ENCODE data around the gene CERS6.

Gene CERS6

DNA sequence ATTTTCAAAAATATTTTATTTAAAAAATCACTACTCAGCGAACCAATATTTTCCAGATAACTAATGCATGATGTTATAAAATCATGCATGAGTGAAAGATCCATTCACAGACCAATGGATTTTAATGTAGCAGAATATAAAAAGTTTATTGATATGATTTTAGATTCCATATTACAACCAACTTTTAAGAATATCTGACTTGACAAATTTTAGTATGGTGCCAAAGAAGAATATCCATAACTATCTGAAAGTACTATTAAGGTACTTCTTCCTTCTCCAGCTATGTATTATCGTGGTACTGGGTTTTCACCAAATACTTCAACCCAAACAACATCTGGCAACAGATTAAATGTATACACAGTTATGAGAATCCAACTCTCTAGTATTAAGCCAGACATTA lies 246.5 kb downstream of the CERS6 start:
- no peak for DNase-seq (ENCODE audit: low spot score)

DNA sequence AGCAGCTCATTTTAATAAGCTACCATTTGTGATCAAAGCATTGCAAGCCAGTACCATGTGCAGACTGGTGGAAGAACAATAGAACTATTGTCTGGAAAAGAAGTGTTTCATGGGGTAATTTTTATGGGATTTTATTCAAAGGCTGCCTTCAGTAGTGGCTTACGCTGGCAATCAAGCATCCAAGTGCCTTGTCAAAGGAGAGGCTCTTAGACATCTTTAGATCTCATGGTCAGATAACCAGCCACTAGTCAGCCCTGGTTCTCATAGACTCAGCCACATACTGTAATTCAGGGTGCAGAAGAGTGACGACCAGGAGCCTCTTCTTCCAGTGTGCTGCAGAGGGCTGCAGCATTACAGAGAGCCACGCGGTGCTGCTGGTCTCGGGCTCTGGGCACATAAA lies 247.9 kb downstream of the CERS6 start:
- DNase-seq (ENCODE audit: low spot score) = no peak

DNA sequence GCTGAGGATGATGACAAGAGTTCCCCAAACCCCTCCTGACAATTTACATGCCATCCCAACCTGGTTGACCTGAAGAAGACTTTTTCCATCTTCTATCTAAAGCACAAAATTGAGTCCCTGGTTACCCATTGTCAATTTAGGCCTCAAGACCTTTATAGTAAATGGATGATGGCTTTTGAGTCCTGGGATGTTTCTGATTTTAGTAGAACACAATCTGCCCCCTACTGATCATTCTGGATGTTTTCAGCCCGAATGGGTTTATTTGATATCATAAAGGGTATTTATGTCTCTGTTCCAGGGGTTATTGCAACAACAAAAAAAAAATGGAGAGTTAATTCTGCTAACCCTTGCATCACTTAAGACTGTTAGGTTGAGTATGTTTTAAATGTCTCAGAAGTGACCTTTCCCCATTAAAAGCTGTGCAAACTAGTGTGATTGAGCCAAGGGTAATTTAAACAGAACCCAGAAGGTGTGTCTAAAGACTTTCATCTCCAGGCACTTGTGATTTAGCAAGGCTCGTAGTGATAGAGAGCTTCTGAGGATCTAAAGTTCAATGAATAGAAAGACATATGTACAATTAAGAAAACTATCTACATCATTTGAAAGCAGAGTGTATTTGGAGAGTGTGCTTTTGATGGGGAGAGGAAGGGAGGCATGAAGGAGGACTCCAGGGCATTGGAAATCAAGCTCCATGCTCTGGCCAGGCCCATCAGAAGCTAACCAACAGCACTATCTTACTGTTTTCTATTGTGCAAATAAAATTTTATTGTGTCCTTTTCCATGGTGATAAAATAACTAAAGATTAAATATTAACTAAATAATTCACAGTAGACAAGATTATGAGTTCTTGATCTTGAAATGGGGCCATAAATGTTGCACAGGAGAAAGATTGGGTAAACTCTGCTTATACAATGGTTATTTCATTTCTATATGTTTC lies 249.7 kb downstream of the CERS6 start:
- DNase-seq (ENCODE audit: low spot score) = peak; percentile 23

DNA sequence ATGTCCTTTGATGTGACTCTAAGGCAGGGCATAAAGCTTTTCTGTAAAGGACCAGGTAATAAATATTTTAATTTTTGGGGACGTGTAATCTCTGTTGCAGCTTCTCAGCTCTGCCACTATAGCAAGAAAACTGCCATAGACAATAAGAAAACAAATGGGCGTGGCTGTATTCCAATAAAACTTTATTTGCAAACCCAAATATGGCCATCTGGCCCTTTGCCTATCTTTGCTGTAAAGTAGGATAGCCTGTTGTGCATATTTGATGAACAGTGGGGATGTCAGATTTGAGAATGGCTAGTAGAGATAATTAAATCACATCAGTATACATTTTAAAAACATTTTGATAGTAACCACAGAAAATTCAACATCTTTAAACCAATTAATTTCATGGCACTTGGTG lies 250.7 kb downstream of the CERS6 start:
- DNase-seq (ENCODE audit: low spot score) = no peak

DNA sequence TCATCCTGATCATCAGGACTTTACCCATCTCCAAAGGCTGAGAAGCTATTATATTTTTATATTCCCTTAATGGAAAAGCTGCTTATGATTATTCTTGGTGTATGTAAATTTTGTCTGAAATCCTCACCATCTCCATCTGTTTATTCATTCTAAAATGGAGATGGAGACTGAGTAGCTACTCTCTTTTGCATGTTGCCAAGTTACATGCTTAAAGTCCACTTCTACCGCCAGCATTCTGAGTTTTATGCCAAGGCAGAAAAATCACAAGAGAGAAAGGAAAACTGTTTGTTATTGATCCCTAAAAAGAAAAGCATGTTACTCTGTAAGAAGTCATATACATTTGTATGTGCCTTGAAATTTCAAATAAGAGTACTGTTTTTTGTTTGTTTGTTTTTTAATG lies 252.0 kb downstream of the CERS6 start:
- DNase-seq (ENCODE audit: low spot score) = no peak

DNA sequence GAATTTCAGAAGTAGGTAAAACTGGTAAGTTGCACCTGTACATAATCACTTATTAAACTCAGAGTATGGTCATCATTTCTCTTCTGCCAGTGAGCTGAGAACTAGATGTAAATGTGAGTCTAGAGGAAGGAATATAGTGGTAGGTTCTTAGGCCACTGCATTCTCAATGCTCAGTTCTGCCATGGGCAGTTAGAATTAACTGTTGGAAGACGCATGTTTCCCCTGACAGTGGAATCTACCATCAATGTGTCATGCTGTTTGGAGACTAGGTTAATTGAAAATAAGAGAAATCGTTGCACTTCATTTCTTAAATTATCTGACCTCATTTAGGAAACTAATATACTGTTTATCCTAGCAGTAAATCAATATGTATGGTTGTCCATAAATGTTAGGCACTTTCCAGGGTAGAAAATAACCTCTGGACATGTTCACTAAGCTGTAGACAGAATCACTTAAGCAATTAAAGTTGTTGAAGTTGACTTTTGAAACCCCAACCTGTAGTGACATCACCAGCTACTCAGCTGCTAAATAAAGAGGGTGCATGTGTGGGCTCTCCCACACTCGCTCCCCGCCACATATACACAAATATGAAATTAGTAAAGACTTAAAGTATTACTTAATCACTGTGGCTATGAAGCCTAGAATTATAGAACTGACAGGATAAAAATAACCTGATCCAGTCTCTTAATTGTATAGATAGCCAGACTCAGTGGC lies 254.8 kb downstream of the CERS6 start:
- no peak for DNase-seq (ENCODE audit: low spot score)

DNA sequence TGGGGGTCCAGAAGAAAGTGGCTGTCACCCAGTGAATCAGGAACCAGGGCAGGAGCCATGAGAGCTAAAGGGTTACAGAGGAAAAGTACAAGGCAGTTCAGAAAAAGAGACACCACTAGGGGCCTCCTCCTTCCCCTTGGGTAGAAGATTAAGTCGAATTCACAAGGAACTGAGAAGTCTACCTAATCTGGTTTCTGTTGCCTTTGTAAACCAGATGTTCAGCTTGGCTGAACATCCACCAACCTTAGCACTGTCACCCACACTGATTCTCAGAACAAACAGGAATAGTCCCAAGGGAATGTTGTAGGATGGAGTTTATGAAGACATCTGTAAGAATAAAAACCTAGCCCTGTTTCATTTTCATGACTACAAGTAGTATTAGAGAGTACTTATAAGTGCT lies 256.0 kb downstream of the CERS6 start:
- no peak for DNase-seq (ENCODE audit: low spot score)

DNA sequence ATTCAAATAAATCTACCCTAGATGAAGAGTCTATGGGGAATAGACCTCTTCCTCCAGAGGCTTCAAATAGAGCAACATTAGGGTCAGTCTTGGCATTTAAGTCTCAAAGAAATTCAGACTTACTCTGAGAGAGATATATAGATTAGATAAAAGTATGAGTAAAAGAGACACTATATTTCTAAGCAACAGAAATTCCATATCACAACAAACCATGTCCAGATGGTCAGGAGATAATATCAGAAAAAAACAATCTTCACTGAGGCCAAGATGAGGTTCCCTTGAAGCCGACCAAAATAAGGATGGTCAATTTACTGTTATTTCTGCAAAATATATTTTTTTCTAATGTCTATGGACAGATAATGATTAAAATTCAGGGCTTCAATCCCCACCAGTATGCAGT lies 257.3 kb downstream of the CERS6 start:
- DNase-seq (ENCODE audit: low spot score) = no peak

DNA sequence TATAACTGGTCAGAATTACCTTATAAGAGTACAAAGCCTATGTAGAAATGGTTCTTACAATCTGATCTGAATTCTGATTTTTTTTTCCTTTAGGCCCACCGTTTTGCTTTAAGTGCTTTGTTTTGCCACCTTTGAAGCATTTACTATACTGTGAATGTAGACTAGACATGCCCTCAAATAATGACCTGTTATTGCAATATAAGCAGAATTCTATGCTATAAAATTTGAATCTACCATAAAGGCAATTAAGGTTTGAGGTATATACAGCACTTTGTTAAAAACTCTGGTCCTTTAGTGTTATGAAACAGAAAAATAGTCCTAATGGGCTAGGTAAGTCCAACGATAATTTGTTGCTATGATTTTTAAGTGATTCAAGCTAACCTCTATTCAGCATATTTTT lies 259.8 kb downstream of the CERS6 start:
- no peak for DNase-seq (ENCODE audit: low spot score)

DNA sequence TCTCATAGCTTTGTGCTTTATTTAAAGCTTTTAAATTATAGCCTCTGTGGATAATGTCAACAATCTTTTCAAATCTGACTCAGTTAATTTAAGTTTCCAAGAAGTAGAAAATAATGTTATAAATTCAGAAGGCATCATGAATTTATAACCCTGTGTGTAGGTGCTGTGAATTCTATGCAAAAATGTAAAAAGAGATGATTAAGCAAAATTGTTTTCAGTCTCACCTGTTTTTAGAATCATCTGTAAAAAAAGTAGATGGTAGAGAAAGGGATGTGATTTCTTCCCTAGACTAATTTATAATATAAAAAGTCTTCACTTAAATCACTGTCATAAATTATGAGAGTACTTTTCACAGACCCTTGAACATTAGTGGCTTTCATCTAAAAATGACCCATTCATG lies 260.8 kb downstream of the CERS6 start:
- DNase-seq (ENCODE audit: low spot score) = no peak

DNA sequence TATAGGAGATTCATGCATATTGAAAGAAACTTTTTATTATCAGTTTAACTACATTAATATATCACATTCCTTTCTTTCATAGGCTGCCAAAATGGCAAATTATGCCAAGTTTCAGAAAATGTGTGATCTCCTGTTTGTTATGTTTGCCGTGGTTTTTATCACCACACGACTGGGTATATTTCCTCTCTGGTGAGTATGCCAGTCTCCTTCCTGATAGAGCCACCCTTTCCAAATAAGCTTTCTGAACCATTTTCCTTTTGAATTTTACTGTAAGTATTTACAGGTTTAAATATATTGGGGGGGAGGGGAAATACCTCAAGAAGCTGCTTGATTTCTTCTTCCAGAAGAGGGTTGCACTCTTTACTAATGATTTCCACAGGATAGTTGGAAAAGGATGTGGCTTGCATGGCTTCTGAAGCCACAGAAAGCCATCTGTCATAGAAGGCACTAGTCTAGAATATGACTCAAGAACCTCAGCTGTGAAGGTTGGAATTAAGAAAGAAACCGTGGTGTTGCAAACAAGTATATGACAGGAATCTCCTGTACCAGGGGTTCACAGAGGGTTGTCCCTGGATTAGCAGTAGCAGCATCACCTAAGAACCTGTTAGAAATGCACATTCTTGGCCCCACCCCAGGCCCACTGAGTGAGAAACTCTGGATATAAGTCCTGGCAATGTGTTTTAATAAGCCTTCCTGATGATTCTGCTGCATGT lies 261.9 kb downstream of the CERS6 start:
- DNase-seq (ENCODE audit: low spot score) = no peak

DNA sequence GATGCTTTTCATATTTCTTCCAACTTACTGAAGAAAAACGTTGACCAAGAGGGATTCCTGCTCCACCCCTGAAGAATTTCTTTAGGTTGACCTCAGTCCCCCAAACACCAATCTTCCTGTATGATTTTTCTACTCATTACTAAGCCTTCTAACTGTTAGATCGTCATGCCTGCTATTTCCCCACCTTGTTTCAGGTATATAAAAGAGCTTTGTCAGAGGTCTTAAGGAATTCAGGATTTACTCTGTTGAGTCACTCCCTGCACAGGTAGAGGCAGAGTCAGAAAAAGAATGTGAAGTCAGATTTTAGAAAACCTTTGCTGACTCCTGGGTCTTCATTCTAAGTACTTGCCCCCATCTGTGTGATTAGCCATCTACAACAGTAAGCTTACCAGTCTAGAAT lies 262.6 kb downstream of the CERS6 start:
- no peak for DNase-seq (ENCODE audit: low spot score)

DNA sequence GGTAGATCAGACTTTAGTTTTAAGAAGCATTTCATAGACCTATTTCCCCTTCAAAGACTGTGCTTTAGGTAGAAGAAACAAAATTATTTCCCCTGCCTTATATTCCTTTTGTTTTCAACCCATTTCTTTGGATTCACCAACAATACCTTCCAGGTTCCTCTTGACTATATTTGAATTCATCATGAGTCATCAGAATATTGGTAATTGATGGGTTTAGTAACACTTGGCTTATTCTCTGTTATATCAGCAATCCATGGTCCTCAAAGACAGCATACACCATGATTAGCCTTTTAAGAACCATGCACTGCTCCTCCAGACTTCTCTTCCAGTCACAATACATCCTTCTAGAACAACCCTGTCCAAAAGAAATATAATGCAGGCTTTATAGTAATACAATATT lies 263.4 kb downstream of the CERS6 start:
- DNase-seq (ENCODE audit: low spot score) = no peak

DNA sequence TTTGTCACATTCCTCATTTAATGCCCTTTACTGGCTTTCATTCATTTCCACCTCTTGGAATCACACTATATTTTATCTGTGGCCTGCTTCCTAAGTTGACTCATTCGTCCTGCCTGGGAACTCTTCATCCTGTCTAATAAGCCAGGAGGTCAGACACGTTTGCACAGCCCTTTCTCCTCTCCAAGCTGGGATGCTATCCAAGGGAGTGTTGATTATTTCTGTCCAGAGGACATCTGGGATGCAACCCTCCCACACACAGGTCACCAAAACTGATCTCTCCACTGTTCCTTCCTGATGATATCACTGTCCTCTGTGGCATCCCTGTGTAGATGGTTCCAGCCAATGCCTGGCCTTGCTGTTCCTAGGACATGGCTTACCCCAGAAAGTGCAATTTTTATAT lies 266.5 kb downstream of the CERS6 start:
- DNase-seq (ENCODE audit: low spot score) = peak; percentile 35

DNA sequence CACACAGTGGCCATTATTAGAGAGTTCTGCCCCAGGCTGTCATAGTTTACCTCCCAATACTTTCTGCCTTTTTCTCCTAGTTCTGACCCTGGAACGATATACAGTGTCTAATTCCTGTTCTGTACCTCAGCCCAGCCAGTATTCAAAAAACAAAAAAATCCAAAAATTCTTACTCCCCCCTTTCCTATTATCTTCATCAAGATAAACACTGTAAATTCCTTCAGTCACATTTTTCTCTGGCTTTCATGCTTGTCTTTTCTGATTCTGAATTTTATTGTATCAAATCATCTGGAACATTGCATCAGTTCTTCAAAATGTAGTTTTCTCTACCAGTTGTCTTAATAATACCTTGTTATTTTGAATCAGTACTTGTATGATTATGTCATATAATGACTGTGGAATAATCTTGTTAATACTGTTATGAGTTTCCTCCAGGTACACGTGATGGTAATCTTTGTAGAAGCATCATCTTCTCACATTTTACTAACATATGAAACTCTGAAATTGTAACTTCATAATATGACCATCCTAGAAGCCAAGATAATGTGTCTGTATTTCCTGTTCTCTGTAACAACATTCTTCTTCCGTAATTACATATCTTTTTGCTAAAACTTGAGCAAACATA lies 267.3 kb downstream of the CERS6 start:
- no peak for DNase-seq (ENCODE audit: low spot score)

DNA sequence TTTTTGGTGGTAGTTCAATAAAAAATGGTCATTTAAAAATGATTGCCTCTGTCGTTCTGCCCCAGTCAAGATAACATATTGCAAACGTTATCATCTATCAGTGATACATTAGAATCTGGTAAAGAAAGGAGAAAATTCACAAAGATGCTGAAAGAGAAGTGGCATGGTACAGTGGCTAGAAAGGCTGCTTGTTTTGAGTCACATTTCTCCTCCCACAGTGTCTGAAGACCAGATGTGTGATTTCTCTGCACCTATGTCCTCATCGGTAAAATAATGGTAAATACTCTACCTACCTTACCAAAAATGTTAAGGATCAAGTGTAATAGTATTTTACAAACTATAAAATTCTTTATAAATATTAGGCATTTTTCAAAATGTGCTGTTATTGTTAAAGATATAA lies 270.3 kb downstream of the CERS6 start:
- no peak for DNase-seq (ENCODE audit: low spot score)

DNA sequence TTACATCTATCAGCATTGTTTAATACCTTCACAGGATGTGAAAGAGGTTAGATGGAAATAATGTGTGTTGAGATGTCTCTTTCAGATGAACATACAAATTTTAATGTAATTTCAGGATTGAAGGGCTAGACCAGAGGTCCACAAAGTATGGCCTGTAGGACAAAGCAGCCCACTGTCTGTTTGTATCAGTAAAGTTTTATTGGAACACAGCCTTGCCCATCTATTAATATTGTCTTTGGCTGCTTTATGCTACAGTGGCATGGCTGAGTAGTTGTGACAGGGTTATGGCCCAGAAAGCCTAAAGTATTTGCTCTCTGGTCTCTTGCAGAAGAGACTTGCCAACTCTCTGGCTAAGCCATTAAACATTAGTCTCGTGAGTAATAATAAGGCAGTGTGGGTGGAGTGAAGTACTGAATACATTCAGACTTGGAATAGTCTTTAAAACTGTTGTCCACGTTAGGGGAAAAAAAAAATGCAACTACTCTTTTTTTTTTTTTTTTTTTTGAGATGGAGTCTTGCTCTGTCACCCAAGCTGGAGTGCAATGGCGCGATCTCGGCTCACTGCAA lies 271.9 kb downstream of the CERS6 start:
- no peak for DNase-seq (ENCODE audit: low spot score)

DNA sequence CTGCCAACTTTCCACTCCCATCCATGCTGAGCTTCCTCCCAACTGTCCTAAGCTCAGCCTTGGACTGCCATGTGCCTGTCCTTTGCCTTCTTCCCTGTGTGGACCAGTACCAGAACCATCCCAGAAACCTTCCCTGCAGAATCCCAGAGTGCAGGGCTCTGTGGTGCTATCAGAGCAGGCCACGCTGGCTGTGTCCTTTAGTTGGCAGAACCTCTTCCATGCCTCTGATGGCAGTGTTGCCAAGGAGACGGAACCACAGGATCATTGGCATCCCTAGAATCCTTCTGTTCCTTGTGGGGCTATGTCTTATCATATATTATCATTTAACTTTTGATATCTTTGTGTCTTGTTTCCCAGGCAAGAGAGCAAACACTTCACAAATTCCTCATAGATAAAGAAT lies 273.4 kb downstream of the CERS6 start:
- no peak for DNase-seq (ENCODE audit: low spot score)

DNA sequence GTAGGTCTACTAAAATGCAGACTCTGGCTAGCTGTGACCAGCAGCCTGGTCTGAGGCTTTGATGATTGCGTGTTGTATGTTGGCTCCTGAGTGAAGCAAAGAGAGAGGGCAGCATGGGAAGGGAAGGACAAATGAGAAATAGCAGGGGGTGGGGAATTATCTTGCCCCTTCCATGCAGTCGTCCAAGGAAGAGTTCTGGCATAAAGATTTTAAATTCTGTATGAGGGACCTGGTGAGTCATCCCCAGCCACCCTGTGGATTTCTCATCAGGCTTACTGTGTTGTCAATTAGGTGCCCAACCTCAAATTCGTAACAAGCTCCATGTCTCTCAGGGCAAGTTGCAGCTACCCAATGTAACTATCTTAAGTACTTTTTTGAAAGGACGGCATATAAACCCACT lies 274.3 kb downstream of the CERS6 start:
- DNase-seq (ENCODE audit: low spot score) = no peak

DNA sequence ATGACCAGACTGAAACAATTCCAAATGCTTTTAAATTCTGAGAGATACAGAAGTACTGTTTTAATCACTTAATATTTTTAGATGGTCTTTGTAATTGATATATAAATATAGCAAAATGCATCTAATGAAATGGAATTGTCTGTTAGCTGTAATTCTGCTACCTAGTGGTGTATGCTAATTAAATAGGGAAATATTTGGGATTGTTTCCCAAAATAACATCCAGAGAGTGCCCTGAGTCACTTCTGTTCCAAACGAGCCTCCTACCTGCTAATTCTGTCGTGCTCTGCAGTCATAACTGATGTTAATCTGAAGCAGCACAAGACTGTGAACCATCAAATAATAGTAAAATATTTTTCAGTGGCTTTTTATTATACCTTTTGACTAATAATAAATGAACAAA lies 274.9 kb downstream of the CERS6 start:
- no peak for DNase-seq (ENCODE audit: low spot score)

DNA sequence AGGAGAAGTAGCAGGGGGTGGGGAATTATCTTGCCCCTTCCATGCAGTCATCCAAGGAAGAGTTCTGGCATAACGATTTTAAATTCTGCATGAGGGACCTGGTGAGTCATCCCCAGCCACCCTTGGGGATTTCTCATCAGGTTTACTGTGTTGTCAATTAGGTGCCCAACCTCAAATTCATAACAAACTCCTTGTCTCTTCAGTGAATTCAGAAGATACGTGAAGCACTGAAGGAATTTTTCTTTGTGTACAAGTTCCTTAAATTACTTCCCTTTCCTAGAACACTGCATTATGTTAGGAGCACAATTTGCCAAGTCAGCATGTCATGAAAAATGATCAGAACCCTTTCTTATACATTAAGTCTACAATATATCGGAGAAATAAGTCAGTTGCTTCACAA lies 275.5 kb downstream of the CERS6 start:
- no peak for DNase-seq (ENCODE audit: low spot score)

DNA sequence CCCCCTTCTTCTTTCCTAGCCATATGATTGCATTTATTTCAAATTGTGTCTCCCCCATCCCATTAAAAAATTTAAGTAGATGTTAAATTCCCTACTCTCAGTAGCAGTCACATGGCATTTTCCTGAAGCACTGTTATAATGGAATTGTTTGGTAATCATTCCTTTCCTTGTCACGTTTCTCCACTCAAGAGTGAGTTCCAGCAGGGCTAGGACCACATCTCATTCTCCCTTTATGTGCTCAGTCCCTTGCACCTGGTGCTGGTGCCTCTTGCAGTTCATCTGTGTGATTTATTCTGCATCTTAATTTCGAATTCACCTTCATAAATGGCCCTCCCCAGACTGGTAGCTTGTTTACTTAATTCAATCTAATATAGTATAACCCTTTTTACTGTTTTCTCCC lies 276.0 kb downstream of the CERS6 start:
- DNase-seq (ENCODE audit: low spot score) = no peak

All from AG20443 (cell line).